H9 (cell line): ENCODE measurements around the gene CTBS. TPM values are rescaled to one million over a fixed set of nuclear protein-coding genes. Genes with fewer than 3 reads are reported as not detected.

Experiments
- DNase-seq: peaks from one replicate; pipeline ENCODE4 v3.0.0-alpha.2; 2017
- H2AFZ ChIP-seq: one replicate; pipeline ENCODE4 v1.6.1; 2013; ENCODE audit warnings: mild to moderate bottlenecking, low read length, control low read depth, moderate library complexity
- H2AK5ac ChIP-seq: 2 replicates; pipeline ENCODE4 v1.6.1; 2013; ENCODE audit warnings: low read length, control low read depth, mixed read lengths; ENCODE audit not compliant: insufficient read length
- H2BK120ac ChIP-seq: one replicate; pipeline ENCODE4 v1.6.1; 2013; ENCODE audit warnings: low read depth, mild to moderate bottlenecking, low read length, control low read depth, inconsistent platforms; ENCODE audit not compliant: poor library complexity, severe bottlenecking
- H2BK12ac ChIP-seq: 2 replicates; pipeline ENCODE4 v1.6.1; 2013; ENCODE audit warnings: low read length, control low read depth, mixed read lengths, low read depth; ENCODE audit not compliant: insufficient read length
- H2BK15ac ChIP-seq: 2 replicates; pipeline ENCODE4 v1.6.1; 2013; ENCODE audit warnings: low read depth, low read length, control low read depth
- H2BK20ac ChIP-seq: one replicate; pipeline ENCODE4 v1.6.1; 2013; ENCODE audit warnings: low read depth, mild to moderate bottlenecking, low read length, control low read depth, inconsistent platforms; ENCODE audit not compliant: poor library complexity, severe bottlenecking
- H2BK5ac ChIP-seq: 2 replicates; pipeline ENCODE4 v1.6.1; 2013; ENCODE audit warnings: low read length, control low read depth, mixed read lengths; ENCODE audit not compliant: insufficient read length
- H3K14ac ChIP-seq: 2 replicates; pipeline ENCODE4 v1.6.1; 2013; ENCODE audit warnings: low read length, control low read depth; ENCODE audit not compliant: insufficient read depth
- H3K18ac ChIP-seq: 2 replicates; pipeline ENCODE4 v1.6.1; 2013; ENCODE audit warnings: low read depth, mild to moderate bottlenecking, mixed read lengths, low read length, control low read depth; ENCODE audit not compliant: insufficient read length
- H3K23ac ChIP-seq: 2 replicates; pipeline ENCODE4 v1.6.1; 2013; ENCODE audit warnings: low read length, control low read depth, mixed read lengths, low read depth; ENCODE audit not compliant: insufficient read length
- H3K23me2 ChIP-seq: 2 replicates; pipeline ENCODE4 v1.6.1; 2013; ENCODE audit warnings: low read depth, mild to moderate bottlenecking, mixed read lengths, low read length, control low read depth; ENCODE audit not compliant: insufficient read length, poor library complexity, severe bottlenecking
- H3K27ac ChIP-seq: 2 replicates; pipeline ENCODE4 v1.5.1; 2013; ENCODE audit warnings: low read length, control low read depth, mixed read lengths, low read depth; ENCODE audit not compliant: insufficient read length
- H3K27me3 ChIP-seq: 2 replicates; pipeline ENCODE4 v1.6.1; 2013; ENCODE audit warnings: low read length, control low read depth, inconsistent platforms; ENCODE audit not compliant: insufficient read depth
- H3K4ac ChIP-seq: 2 replicates; pipeline ENCODE4 v1.6.1; 2013; ENCODE audit warnings: low read depth, mild to moderate bottlenecking, control low read depth, inconsistent platforms, low read length, moderate library complexity
- H3K4me1 ChIP-seq: 2 replicates; pipeline ENCODE4 v1.6.1; 2013; ENCODE audit warnings: low read length, control low read depth, inconsistent platforms; ENCODE audit not compliant: insufficient read depth
- H3K4me2 ChIP-seq: 2 replicates; pipeline ENCODE4 v1.6.1; 2013; ENCODE audit warnings: low read length, control low read depth, mixed read lengths; ENCODE audit not compliant: insufficient read length, insufficient read depth
- H3K56ac ChIP-seq: 2 replicates; pipeline ENCODE4 v1.6.1; 2013; ENCODE audit warnings: low read depth, mild to moderate bottlenecking, mixed read lengths, low read length, control low read depth; ENCODE audit not compliant: insufficient read length
- H3K79me1 ChIP-seq: 2 replicates; pipeline ENCODE4 v1.6.1; 2013; ENCODE audit warnings: low read depth, mild to moderate bottlenecking, moderate library complexity, low read length, control low read depth, inconsistent platforms; ENCODE audit not compliant: insufficient read depth, poor library complexity, severe bottlenecking
- H3K79me2 ChIP-seq: 2 replicates; pipeline ENCODE4 v1.6.1; 2013; ENCODE audit warnings: low read length, control low read depth, inconsistent platforms; ENCODE audit not compliant: insufficient read depth
- H3K9ac ChIP-seq: 2 replicates; pipeline ENCODE4 v1.6.1; 2013; ENCODE audit warnings: low read length, control low read depth, mixed read lengths; ENCODE audit not compliant: insufficient read length; ENCODE audit errors: extremely low read depth
- H3K9me3 ChIP-seq: one replicate; pipeline ENCODE4 v1.6.1; 2013; ENCODE audit warnings: low read depth, low read length, inconsistent platforms; ENCODE audit not compliant: control insufficient read depth
- H3T11ph ChIP-seq: one replicate; pipeline ENCODE4 v1.6.1; 2013; ENCODE audit warnings: mild to moderate bottlenecking, low read length, control low read depth, inconsistent platforms
- H4K20me1 ChIP-seq: one replicate; pipeline ENCODE4 v1.6.1; 2013; ENCODE audit not compliant: control insufficient read depth, insufficient read length, insufficient read depth
- H4K5ac ChIP-seq: 2 replicates; pipeline ENCODE4 v1.6.1; 2013; ENCODE audit warnings: low read depth, mild to moderate bottlenecking, mixed read lengths, low read length, control low read depth; ENCODE audit not compliant: insufficient read length
- H4K8ac ChIP-seq: replicated peaks from 2 replicates; pipeline ENCODE4 v1.6.1; 2013; ENCODE audit warnings: low read length, control low read depth, mixed read lengths, low read depth; ENCODE audit not compliant: insufficient read length
- H4K91ac ChIP-seq: 2 replicates; pipeline ENCODE4 v1.6.1; 2013; ENCODE audit warnings: low read depth, mild to moderate bottlenecking, moderate library complexity, mixed read lengths, low read length, control low read depth; ENCODE audit not compliant: insufficient read length
- H3K27ac Mint-ChIP-seq, 3 experiments: 2 replicates in 2 of 3; 3 replicates in 1 of 3; pipeline ENCODE4 v1.8.0; 2020 to 2021; ENCODE audit warnings: mixed read lengths in 3 of 3, mild to moderate bottlenecking in 1 of 3, moderate library complexity in 1 of 3
- H3K27me3 Mint-ChIP-seq: 2 replicates; pipeline ENCODE4 v1.8.0; 2021; ENCODE audit warnings: low read depth, mild to moderate bottlenecking, moderate library complexity, mixed read lengths
- H3K36me3 Mint-ChIP-seq, 3 experiments: 2 replicates in 2 of 3; 3 replicates in 1 of 3; pipeline ENCODE4 v1.8.0; 2020 to 2021; ENCODE audit warnings: low read depth in 3 of 3, mixed read lengths in 3 of 3; ENCODE audit not compliant: insufficient read depth in 1 of 3
- H3K4me1 Mint-ChIP-seq, 2 experiments: 2 replicates each; pipeline ENCODE4 v1.8.0; 2020; ENCODE audit warnings: mixed read lengths in 2 of 2
- H3K4me3 Mint-ChIP-seq, 2 experiments: 2 replicates in 1 of 2; 3 replicates in 1 of 2; pipeline ENCODE4 v1.8.0; 2020 to 2021; ENCODE audit warnings: mild to moderate bottlenecking in 2 of 2, mixed read lengths in 2 of 2, moderate library complexity in 1 of 2
- H3K9me3 Mint-ChIP-seq, 2 experiments: 2 replicates in 1 of 2; 3 replicates in 1 of 2; pipeline ENCODE4 v1.8.0; 2020; ENCODE audit warnings: mild to moderate bottlenecking in 2 of 2, mixed read lengths in 2 of 2, moderate library complexity in 1 of 2
- CTCF ChIP-seq: fragments of 200-600 bp; sonication (generic); conservative IDR thresholded peaks from 3 replicates; pipeline ENCODE4 v1.8.0; 2021; ENCODE audit warnings: antibody characterized with exemption, mild to moderate bottlenecking
- WGBS: extraction: QIAGEN DNeasy Blood & Tissue Kit; methylation state at CpG from one replicate; pipeline ENCODE4 v1.1.7; 2013; ENCODE audit warnings: missing lambda C conversion rate, low lambda C conversion rate, mixed read lengths; ENCODE audit not compliant: insufficient read length; ENCODE audit errors: extremely low coverage; 5-methylcytosine and 5-hydroxymethylcytosine counted together
- total RNA-seq: library from RNA; stranded (reverse); gene quantifications from 2 replicates; pipeline ENCODE4 v1.2.1, GENCODE V29; 2021

Gene CTBS
- total RNA-seq, 1 experiment from 2014 or later: 2.8 TPM

- Histone ChIP-seq H3K4me2 (no peak overlapping the region), H3K56ac (no peak overlapping the region)
Observed at GRCh38 chr1:84541679-84542078, 32.6 kb downstream of the CTBS start.

More at GRCh38 chr1:84541679-84542078, 32.6 kb downstream of the CTBS start:
- Histone ChIP-seq H2BK12ac (no peak overlapping the region), H2BK20ac (no peak overlapping the region), H2BK15ac (no peak overlapping the region), H3K23me2 (no peaks in the 10 kb centered on the region), H3K14ac (no peak overlapping the region), H3K9ac (no peak overlapping the region), H3K23ac (no peak overlapping the region), H3K79me1 (no peaks in the 10 kb centered on the region), H3K27me3 (no peaks in the 10 kb centered on the region), H3K18ac (no peak overlapping the region), H3K9me3 (no peaks in the 10 kb centered on the region), H3K79me2 (no peaks in the 10 kb centered on the region), H3K4ac (no peak overlapping the region), H2BK5ac (no peak overlapping the region), H3K27ac (no peak overlapping the region), H4K91ac (no peak overlapping the region), H4K8ac (no peak overlapping the region), H2BK120ac (no peak overlapping the region), H3T11ph (no peak overlapping the region), H3K4me1 (no peaks in the 10 kb centered on the region; the same call in 1 of the 2 replicates), H2AK5ac (no peak overlapping the region), H2AFZ (no peak overlapping the region), H4K5ac (no peak overlapping the region), H4K20me1 (no peaks in the 10 kb centered on the region)
- H3K4me1 Mint-ChIP-seq: no peaks in the 10 kb centered on the region
- H3K36me3 Mint-ChIP-seq: no peaks in the 10 kb centered on the region
- no CpG with 5 or more reads among the region's 4 CpGs for WGBS
- no peak for DNase-seq
- H3K9me3 Mint-ChIP-seq: no peaks in the 10 kb centered on the region
- H3K27ac Mint-ChIP-seq: no peak overlapping the region; a peak in 1 of 7 replicates
- no peaks in the 10 kb centered on the region for H3K27me3 Mint-ChIP-seq
- H3K4me3 Mint-ChIP-seq: no peak overlapping the region
- peak; percentile 61 for TF ChIP-seq CTCF
